Thyroid gland (tissue), 4 donors: Measurements from ENCODE around the gene MME. TPM values are rescaled to one million over a fixed set of nuclear protein-coding genes. Genes with fewer than 3 reads are reported as not detected.
A peak's percentile ranks its signal among the peaks of the same experiment; 100 is the strongest.

Experiments
- DNase-seq, 2 donors: peaks; one replicate each; pipeline ENCODE4 v3.0.0-alpha.2; 2019
- H3K27ac ChIP-seq, 3 donors: fragments of 200-600 bp; sonication (generic); 1 replicate in 2 of 3; 2 replicates in 1 of 3; pipeline ENCODE4 v1.5.1; 2016 to 2019; ENCODE audit warnings: mild to moderate bottlenecking in 1 of 3, moderate library complexity in 1 of 3
- H3K27me3 ChIP-seq: fragments of 200-600 bp; sonication (generic); one replicate; pipeline ENCODE4 v1.5.1; 2019
- H3K36me3 ChIP-seq, 2 donors: fragments of 200-600 bp; sonication (generic); one replicate each; pipeline ENCODE4 v1.5.1; 2016 to 2019
- H3K4me1 ChIP-seq, 2 donors: fragments of 200-600 bp; sonication (generic); one replicate each; pipeline ENCODE4 v1.5.1; 2017 to 2019
- H3K4me3 ChIP-seq, 3 donors: fragments of 200-600 bp; sonication (generic); replicated peaks in 1 of 3; 1 replicate in 2 of 3; 2 replicates in 1 of 3; pipeline ENCODE4 v1.5.1; 2016; ENCODE audit warnings: mild to moderate bottlenecking in 1 of 3
- H3K9me3 ChIP-seq: fragments of 200-600 bp; sonication (generic); one replicate; pipeline ENCODE4 v1.5.1; 2017
- POLR2A ChIP-seq, 2 donors: fragments of 450-650 bp; IDR thresholded peaks; one replicate each; pipeline ENCODE4 v1.6.1; 2017; ENCODE audit warnings: antibody characterized with exemption in 2 of 2, mild to moderate bottlenecking in 2 of 2, moderate library complexity in 1 of 2
- WGBS, 2 donors: methylation state at CpG; one replicate each; pipeline ENCODE4 v1.1.5; 2017; 5-methylcytosine and 5-hydroxymethylcytosine counted together
- intact Hi-C: fragments of 100-400 bp; cut with DNase I; formaldehyde crosslinking; loops from one replicate; pipeline ENCODE4 v1.15.1; 2023
- total RNA-seq, 4 donors: library from RNA; depleted of rRNA; stranded (reverse); fragments of >200 nt; gene quantifications; one replicate each; pipeline ENCODE4 v1.2.3, GENCODE V29; 2016
- TF ChIP-seq, protein P1 (sequence below), 6 experiments: fragments of 200-600 bp in 3 of 6; fragments of 450-650 bp in 3 of 6; sonication (generic) in 3 of 6; IDR thresholded peaks; one replicate each; pipeline ENCODE4 v1.5.1; 2016 to 2019; ENCODE audit warnings: antibody characterized with exemption in 6 of 6, mild to moderate bottlenecking in 2 of 6, inconsistent platforms in 1 of 6, moderate library complexity in 1 of 6

MME gene
- total RNA-seq, 4 donors from 2014 or later = 3.2 to 9.1 (median 5.9) TPM

- 93 to 100% methylated on average over 2 of the region's 2 CpGs for WGBS, 2 donors
- TF ChIP-seq POLR2A (IDR thresholded peaks at IDR 0.05) = no peak
- TF ChIP-seq, protein P1, sequence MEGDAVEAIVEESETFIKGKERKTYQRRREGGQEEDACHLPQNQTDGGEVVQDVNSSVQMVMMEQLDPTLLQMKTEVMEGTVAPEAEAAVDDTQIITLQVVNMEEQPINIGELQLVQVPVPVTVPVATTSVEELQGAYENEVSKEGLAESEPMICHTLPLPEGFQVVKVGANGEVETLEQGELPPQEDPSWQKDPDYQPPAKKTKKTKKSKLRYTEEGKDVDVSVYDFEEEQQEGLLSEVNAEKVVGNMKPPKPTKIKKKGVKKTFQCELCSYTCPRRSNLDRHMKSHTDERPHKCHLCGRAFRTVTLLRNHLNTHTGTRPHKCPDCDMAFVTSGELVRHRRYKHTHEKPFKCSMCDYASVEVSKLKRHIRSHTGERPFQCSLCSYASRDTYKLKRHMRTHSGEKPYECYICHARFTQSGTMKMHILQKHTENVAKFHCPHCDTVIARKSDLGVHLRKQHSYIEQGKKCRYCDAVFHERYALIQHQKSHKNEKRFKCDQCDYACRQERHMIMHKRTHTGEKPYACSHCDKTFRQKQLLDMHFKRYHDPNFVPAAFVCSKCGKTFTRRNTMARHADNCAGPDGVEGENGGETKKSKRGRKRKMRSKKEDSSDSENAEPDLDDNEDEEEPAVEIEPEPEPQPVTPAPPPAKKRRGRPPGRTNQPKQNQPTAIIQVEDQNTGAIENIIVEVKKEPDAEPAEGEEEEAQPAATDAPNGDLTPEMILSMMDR (IDR thresholded peaks at IDR 0.05) = no peak
- H3K27me3 ChIP-seq = no peaks in the 10 kb centered on the region
- no peaks in the 10 kb centered on the region for H3K4me1 ChIP-seq
- H3K9me3 ChIP-seq = no peaks in the 10 kb centered on the region
- H3K36me3 ChIP-seq = no peaks in the 10 kb centered on the region
- intact Hi-C loops = no loop called here
- no peak overlapping the region for H3K27ac ChIP-seq
- no peak overlapping the region for H3K4me3 ChIP-seq
- no peak for DNase-seq
Measured at GRCh38 chr3:155231792-155232191, 151.7 kb downstream of the MME start.

GRCh38 chr3:155232605-155233004 lies 152.5 kb downstream of the MME start:
- intact Hi-C loops = no loop called here
- peak; percentile 20 to 23 for DNase-seq
- peak overlapping the region in 1 of 3 donors; percentile 3 for H3K27ac ChIP-seq

DNA sequence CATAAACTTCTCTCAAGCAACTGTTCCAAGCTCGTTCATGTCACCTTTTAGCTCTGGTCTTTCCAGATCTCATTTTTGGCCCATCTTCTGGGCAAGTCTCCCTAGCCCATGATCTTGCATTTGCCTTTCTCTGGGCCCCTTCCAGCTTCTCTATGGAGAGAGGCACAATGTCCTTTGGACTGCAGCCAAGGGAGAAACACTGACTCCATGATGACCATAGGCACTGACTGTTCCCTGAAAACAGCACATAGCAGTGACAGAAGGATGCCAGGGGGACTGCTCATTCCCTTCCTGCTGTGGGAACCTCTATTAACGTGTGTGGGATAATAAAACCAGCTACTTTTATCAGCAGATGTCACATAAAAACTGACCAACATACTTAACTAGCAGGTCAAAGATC lies 153.1 kb downstream of the MME start:
- DNase-seq = peak; percentile 50 to 54
- intact Hi-C loops = no loop called here

More at GRCh38 chr3:155232605-155233004, 152.5 kb downstream of the MME start:
- no peak for TF ChIP-seq POLR2A (IDR thresholded peaks at IDR 0.05)
- TF ChIP-seq, protein P1 (IDR thresholded peaks at IDR 0.05) = no peak
- Histone ChIP-seq H3K27me3 (no peaks in the 10 kb centered on the region), H3K4me1 (no peaks in the 10 kb centered on the region), H3K4me3 (no peak overlapping the region), H3K9me3 (no peaks in the 10 kb centered on the region), H3K36me3 (no peaks in the 10 kb centered on the region)
- 44 to 80% methylated on average over 3 of the region's 3 CpGs for WGBS, 2 donors

More for the DNA sequence above, 153.1 kb downstream of the MME start:
- H3K27me3 ChIP-seq = no peaks in the 10 kb centered on the region
- no peaks in the 10 kb centered on the region for H3K4me1 ChIP-seq
- TF ChIP-seq POLR2A (IDR thresholded peaks at IDR 0.05) = no peak
- TF ChIP-seq, protein P1 (IDR thresholded peaks at IDR 0.05) = no peak
- peak overlapping the region in 1 of 3 donors; percentile 3 for H3K27ac ChIP-seq
- H3K9me3 ChIP-seq = no peaks in the 10 kb centered on the region
- H3K36me3 ChIP-seq = no peaks in the 10 kb centered on the region
- 38 to 48% methylated on average over 2 of the region's 2 CpGs for WGBS, 2 donors
- no peak overlapping the region for H3K4me3 ChIP-seq

Other genes with a start within 250 kb of the MME start
- gene STRIT1, start 213.4 kb downstream of the MME start, total RNA-seq = not detected